GM21723 (cell line): ENCODE measurements around the gene MPP3.

Experiments used
- ATAC-seq: cut with Tn5 transposase; IDR thresholded peaks from one replicate; pipeline ENCODE4 v1.9.1; 2021; ENCODE audit warnings: mild to moderate bottlenecking, moderate library complexity; ENCODE audit not compliant: unreplicated experiment

The MPP3 gene

DNA sequence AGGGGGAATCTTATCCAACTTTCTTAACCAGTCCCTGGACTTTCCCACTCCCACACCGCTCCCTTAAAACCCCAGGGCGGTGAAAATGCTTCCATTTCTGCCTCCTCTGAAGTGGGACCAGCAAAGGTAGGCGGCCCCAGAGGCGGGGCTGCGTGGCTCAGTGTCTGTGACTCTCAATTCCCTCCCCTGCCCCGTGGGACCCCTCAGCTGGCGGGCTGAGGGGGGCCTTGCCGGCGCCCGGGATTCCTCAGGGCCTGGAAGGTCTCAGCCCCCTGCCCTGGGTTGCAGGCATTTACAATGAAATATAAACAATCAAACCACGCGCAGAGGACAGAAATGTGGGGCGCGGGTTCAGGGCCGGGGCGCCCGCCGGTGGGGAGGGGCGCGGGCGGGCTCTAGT lies 78.0 kb downstream of the MPP3 start:
- ATAC-seq: no peak

DNA sequence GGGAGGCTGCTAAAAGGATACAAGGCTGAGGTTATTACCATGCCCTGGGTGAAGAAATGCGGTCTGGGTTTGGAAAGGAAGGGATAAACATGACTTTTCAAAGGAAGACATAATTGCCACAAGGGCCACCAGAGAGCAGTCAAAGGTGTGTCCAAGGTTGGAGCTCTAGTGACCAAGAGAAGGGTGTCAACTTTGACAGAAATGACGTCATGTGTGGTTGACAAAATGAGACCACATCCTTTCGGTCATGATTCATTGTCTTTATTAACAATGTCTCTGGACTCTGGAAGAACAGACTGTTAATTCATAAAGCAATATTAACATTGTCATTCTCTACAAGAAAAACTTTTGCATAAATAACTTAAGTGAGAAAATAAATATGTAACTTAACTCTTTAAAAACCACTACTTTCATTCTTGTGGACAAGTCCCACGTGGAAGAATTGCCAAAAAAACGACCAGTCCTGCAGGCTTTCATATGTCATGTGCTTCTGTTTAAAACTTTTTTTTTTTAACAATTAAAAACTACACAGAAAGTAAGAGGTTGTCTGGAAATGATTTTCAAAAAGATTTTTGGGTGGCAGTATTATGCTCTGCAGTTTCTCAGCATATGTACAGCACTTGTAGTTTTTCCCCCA lies 79.3 kb downstream of the MPP3 start:
- no peak for ATAC-seq
